Neural progenitor cell (in vitro differentiated cells): ENCODE data around the gene GCKR.

Experiments used
- CTCF ChIP-seq: fragments of 200-600 bp; sonication (generic); IDR thresholded peaks from 2 replicates; pipeline ENCODE4 v1.5.1; 2017; ENCODE audit warnings: antibody characterized with exemption, mild to moderate bottlenecking
- EZH2phosphoT487 ChIP-seq: fragments of 200-600 bp; sonication (generic); IDR thresholded peaks from 2 replicates; pipeline ENCODE4 v1.6.1; 2017; ENCODE audit warnings: antibody characterized with exemption

- no peak for TF ChIP-seq CTCF
- no peak for TF ChIP-seq EZH2phosphoT487
These were observed 12.7 kb downstream of the GCKR start for GRCh38 chr2:27509326-27509725.
